ENCODE results near the gene DCHS2.

The DCHS2 gene

DNA sequence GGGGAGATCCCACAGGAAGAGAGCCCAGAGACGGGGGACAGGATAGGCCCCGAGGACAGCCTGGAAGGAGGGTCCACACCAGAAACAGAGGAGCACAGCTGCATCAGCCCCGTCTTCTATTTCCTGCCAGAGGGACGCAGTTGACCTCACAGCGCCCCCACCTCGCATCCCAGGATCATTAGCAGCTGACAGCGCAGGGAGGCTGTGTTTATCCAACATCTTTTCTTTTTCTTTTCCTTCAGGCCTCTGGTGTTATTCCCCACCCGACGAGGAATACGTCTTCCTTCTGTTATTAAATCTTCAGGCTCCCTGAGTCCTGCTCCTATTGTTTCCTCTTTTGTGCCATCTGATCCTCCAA, 75.4 kb downstream of the DCHS2 start:
- Histone ChIP-seq H3K27me3 (replicated peaks) (no peaks in the 10 kb centered on the region), H3K36me3 (replicated peaks) (no peaks in the 10 kb centered on the region), H3K27ac (no peak overlapping the region), H3K4me3 (ENCODE audit: low read depth, low read length) (peak overlapping the region; percentile 55)
- in situ Hi-C loops (cut with HindIII; ENCODE audit: low pct_ligation_motif_present, low sequenced_read_pairs) = no loop called here
- no peak for DNase-seq
- TF ChIP-seq, protein P1, sequence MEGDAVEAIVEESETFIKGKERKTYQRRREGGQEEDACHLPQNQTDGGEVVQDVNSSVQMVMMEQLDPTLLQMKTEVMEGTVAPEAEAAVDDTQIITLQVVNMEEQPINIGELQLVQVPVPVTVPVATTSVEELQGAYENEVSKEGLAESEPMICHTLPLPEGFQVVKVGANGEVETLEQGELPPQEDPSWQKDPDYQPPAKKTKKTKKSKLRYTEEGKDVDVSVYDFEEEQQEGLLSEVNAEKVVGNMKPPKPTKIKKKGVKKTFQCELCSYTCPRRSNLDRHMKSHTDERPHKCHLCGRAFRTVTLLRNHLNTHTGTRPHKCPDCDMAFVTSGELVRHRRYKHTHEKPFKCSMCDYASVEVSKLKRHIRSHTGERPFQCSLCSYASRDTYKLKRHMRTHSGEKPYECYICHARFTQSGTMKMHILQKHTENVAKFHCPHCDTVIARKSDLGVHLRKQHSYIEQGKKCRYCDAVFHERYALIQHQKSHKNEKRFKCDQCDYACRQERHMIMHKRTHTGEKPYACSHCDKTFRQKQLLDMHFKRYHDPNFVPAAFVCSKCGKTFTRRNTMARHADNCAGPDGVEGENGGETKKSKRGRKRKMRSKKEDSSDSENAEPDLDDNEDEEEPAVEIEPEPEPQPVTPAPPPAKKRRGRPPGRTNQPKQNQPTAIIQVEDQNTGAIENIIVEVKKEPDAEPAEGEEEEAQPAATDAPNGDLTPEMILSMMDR (IDR thresholded peaks at IDR 0.05; ENCODE audit: low read depth, low read length, missing control alignments) = peak; percentile 28

DNA sequence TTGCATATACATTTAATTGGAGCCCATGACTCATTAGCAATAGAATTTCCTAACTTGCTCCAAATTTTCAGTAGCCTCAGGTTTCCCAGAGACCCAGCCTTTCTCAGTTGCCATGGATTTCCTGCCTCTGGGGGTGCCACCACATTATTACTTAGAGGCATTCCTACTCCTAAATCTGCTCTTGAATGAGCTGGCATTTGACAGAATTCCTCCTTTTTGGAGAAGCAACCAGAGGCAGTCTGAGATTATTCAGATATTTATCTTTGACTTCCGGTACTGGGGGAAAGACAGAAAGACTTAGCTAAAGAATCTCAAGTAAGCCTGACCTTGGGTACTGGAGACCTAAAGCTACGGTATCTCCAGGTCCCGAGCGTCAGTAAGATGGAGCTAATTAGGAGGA, 76.3 kb downstream of the DCHS2 start:
- Histone ChIP-seq H3K4me3 (ENCODE audit: low read depth, low read length) (no peak overlapping the region), H3K27me3 (replicated peaks) (no peaks in the 10 kb centered on the region), H3K27ac (no peak overlapping the region), H3K36me3 (replicated peaks) (no peaks in the 10 kb centered on the region)
- TF ChIP-seq, protein P1 (IDR thresholded peaks at IDR 0.05; ENCODE audit: low read depth, low read length, missing control alignments) = no peak
- in situ Hi-C loops (cut with HindIII; ENCODE audit: low pct_ligation_motif_present, low sequenced_read_pairs) = no loop called here
- no peak for DNase-seq

DNA sequence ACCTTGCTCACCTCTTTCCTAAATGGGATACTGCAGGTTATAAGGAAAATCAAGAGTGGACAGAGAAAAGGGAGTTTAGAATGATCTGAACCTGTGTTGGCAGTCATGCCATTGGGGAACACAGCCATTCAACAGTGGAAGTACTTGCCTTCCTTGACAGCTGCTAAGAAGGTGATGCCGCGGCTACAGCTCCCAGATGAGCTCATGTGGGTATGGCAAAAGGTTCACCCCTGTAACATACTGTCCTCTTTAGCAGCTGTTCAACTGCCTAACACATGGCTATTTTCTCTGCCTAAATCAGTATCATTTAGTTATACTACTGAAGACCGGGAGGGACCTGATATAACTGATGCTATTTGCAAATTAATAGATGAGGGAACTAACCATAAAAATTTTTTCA, 76.8 kb downstream of the DCHS2 start:
- Histone ChIP-seq H3K27me3 (replicated peaks) (no peaks in the 10 kb centered on the region), H3K27ac (no peak overlapping the region), H3K36me3 (replicated peaks) (no peaks in the 10 kb centered on the region), H3K4me3 (ENCODE audit: low read depth, low read length) (no peak overlapping the region)
- DNase-seq = no peak
- in situ Hi-C loops (cut with HindIII; ENCODE audit: low pct_ligation_motif_present, low sequenced_read_pairs) = no loop called here
- TF ChIP-seq, protein P1 (IDR thresholded peaks at IDR 0.05; ENCODE audit: low read depth, low read length, missing control alignments) = no peak

DNA sequence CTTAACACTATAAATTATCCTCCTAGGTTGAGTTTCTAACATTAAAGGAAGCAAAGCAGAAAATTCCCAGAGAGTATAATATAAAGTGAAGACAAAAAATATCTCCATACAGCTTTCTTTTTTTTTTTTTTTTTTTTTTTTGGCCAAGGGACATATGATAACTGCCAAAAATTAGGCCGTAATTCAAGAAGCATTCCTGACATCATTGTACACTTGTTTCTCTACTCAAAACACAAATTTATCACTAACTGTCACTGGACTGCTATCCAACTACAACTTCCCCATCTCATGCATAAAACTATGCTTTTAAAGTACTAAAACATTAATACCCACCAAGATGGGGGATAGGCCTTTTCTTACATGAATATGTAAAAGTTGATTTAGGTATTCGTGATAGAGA, 77.2 kb downstream of the DCHS2 start:
- Histone ChIP-seq H3K36me3 (replicated peaks) (no peaks in the 10 kb centered on the region), H3K4me3 (ENCODE audit: low read depth, low read length) (no peak overlapping the region), H3K27ac (no peak overlapping the region), H3K27me3 (replicated peaks) (no peaks in the 10 kb centered on the region)
- in situ Hi-C loops (cut with HindIII; ENCODE audit: low pct_ligation_motif_present, low sequenced_read_pairs) = no loop called here
- TF ChIP-seq, protein P1 (IDR thresholded peaks at IDR 0.05; ENCODE audit: low read depth, low read length, missing control alignments) = no peak
- DNase-seq = no peak

DNA sequence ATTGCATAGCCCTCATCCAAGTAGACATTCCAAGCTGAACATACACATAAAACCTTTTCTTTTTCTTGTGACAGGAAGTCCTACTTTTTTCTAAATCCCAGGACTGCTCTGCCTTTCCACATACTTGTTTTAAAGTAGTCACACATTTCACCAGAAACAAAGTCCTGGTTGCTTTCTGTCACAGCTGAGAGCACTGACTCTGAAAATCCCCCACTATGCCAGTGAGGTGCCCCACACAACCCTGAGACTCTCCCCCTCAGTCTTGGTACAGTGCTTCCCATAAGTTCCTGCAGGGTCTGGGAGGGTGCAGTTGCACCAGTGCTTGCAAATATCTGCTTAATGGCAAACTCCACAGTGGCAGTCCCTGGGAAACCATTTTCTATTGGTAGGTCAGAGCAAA, 84.2 kb downstream of the DCHS2 start:
- DNase-seq = no peak
- Histone ChIP-seq H3K36me3 (replicated peaks) (no peaks in the 10 kb centered on the region), H3K27ac (no peak overlapping the region), H3K4me3 (ENCODE audit: low read depth, low read length) (no peak overlapping the region), H3K27me3 (replicated peaks) (no peaks in the 10 kb centered on the region)
- TF ChIP-seq, protein P1 (IDR thresholded peaks at IDR 0.05; ENCODE audit: low read depth, low read length, missing control alignments) = no peak
- in situ Hi-C loops (cut with HindIII; ENCODE audit: low pct_ligation_motif_present, low sequenced_read_pairs) = no loop called here

DNA sequence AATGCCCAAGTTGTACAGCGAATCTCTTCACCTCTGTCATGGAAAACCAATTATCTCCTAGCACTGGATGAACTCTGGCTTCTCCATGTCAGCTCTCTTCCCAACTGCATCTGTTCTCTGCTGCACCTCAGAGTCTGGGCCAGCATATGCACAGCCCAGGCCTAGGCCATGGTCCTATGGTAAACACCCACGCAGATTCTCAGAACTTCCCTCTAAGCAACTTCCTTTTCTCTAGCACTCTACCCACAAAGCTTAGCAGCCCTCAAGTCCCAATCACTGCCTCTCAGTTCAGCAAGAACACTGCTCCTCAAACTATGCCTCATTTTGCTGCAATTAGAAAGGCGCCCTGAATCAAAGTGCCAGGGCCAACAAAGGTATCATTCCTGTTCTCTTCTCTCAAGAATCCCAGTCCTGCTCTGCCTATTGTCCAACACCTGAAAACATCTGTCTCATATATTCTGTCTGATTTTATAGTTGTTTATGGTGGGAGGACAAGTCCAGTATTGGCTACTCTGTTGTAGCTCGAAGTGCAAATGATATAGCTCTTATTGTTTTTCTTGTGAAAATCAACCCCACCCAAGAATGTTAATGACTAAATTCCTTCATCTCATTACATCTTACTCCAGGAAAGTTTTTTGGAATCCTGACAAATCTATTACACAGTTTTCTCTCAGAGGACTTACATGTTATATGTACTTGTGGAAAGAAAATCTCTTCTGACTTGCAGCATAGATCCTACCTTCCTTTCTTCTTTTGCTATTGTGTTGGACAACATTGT, 85.4 kb downstream of the DCHS2 start:
- H3K4me3 ChIP-seq (ENCODE audit: low read depth, low read length) = no peak overlapping the region
- in situ Hi-C loops (cut with HindIII; ENCODE audit: low pct_ligation_motif_present, low sequenced_read_pairs) = no loop called here
- no peak for DNase-seq
- no peak overlapping the region for H3K27ac ChIP-seq
- H3K27me3 ChIP-seq (replicated peaks) = no peaks in the 10 kb centered on the region
- H3K36me3 ChIP-seq (replicated peaks) = no peaks in the 10 kb centered on the region
- TF ChIP-seq, protein P1 (IDR thresholded peaks at IDR 0.05; ENCODE audit: low read depth, low read length, missing control alignments) = no peak
